ENCODE results near the gene SPEF1.
"Not testable (repeated sequence)": the region's sequence is repeated elsewhere in the genome, so short reads cannot be mapped to it uniquely, and the experiment has no call there.

Gene SPEF1, protein sequence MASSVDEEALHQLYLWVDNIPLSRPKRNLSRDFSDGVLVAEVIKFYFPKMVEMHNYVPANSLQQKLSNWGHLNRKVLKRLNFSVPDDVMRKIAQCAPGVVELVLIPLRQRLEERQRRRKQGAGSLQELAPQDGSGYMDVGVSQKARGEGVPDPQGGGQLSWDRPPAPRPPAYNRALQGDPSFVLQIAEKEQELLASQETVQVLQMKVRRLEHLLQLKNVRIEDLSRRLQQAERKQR

GRCh38 chr20:3781153-3781910, at the start of gene SPEF1:
Gene SPEF1, minus strand, starts transcription at chr20:3781448. Its CDS starts 161 bp downstream, at chr20:3781287.
- no peak for DNase-seq (ENCODE audit: low read depth)

- not testable (repeated sequence) for DNase-seq (ENCODE audit: low read depth)
Observed at GRCh38 chr20:3829891-3830290, 48.6 kb upstream of the SPEF1 start.

GRCh38 chr20:3828798-3829197, 47.5 kb upstream of the SPEF1 start:
- no peak for DNase-seq (ENCODE audit: low read depth)

DNA sequence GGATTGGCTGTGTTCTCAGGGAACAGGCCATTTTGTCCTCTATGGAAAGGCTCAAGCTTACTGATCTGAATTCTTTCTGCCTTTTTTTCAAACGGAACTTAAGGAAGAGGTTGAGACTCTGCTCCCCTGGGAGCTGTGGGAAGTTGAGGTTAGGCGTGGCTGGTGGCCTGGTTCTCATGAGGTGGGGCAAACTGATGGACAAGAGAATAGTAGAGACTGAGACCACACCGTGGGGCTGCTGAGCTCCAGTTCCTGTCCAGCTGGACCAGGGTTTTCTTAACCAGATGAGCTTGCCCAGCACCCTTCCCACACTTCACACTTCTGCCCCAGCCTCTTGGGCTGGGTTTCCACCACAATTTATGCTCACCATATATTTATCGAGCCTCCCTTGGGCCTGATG, 45.2 kb upstream of the SPEF1 start:
- no peak for DNase-seq (ENCODE audit: low read depth)

DNA sequence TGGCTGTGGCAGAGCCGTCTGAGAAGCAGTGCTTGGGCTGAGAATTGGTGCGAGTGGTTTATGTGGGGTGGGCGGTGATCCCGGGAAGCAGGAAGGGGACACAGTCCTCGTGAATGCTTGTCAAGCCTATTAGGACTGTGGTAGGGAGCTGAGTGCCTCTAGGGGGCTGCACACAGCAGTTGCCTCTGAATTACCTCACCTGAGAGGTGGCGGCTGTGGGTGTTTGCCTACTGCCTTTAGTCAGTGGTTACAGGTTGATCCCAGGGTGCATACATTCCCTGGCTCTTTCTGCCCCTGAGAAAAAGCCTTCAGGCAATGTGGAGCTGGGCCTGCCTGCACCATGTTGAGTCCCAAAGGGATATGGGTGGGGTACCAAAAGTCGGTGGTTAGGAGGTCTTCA, 44.3 kb upstream of the SPEF1 start:
- DNase-seq (ENCODE audit: low read depth) = no peak

GRCh38 chr20:3823881-3824280, 42.6 kb upstream of the SPEF1 start:
- no peak for DNase-seq (ENCODE audit: low read depth)

DNA sequence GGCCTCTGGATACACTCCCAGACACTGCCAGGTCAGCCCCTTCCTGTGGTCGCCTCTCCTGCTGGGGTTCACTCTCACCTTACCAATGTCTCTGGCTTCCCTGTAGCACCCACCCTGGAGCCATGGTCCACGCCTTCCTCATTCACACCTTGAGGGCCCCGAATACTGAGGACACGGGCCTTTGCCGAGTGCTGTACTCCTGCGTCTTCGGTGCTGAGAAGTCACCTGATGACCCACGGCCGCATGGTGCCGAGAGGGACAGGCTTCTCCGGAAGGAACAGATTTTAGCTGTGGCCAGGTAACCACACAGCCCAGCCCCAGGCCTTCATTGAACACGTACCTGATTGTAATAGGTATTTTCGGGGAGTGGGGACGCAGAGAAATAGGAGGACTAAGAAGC, 40.7 kb upstream of the SPEF1 start:
- DNase-seq (ENCODE audit: low read depth) = no peak

DNA sequence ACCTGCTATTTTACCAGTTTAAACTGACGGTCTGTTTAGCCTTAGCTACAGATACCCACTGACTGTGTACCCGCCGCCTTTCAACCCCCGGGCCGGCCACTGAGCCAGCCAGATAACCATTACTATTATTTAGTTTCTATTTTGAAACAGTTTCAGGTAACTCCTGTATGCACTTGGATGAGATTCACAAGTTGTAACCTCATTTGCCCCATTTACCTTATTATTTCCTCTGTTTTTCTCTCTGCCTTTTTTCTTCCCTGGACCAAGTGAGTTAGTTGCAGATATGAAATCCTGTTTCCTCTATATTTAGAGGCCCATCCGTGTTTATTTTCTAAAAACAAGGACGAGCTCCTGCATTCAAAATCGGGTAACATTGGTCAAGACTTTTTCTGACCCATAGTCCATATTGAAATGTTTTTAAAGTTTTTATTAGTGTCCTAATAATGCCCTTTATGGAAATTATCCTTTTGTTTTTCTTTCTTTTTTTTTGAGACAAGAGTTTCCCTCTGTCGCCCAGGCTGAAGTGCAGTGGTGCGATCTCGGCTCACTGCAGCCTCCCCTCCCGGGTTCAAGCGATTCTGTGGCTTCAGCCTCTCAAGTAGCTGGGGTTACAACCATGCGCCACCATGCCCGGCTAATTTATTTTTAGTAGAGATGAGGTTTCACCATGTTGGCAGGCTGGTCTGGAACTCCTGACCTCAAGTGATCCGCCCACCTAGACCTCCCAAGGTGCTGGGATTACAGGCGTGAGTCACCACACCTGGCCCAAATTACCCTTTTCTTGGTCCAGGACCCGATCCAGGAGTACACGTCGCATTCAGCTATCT, 39.9 kb upstream of the SPEF1 start:
- DNase-seq (ENCODE audit: low read depth) = no peak

GRCh38 chr20:3820048-3820900, 39.0 kb upstream of the SPEF1 start, which contains the start of gene AP5S1:
Gene AP5S1, plus strand, starts transcription at chr20:3820547. Its CDS starts 1,571 bp downstream, at chr20:3822118.
- DNase-seq (ENCODE audit: low read depth) = peak; percentile 82

GRCh38 chr20:3819411-3820047, 38.3 kb upstream of the SPEF1 start:
- no peak for DNase-seq (ENCODE audit: low read depth)

- no peak for DNase-seq (ENCODE audit: low read depth)
Observed at GRCh38 chr20:3818155-3819151, 37.2 kb upstream of the SPEF1 start.

GRCh38 chr20:3815703-3816315, 34.6 kb upstream of the SPEF1 start:
- DNase-seq (ENCODE audit: low read depth) = no peak

GRCh38 chr20:3814928-3815495, 33.8 kb upstream of the SPEF1 start:
- no peak for DNase-seq (ENCODE audit: low read depth)

- no peak for DNase-seq (ENCODE audit: low read depth)
Observed at GRCh38 chr20:3813848-3814581, 32.8 kb upstream of the SPEF1 start.

GRCh38 chr20:3812975-3813847, 32.0 kb upstream of the SPEF1 start:
- DNase-seq (ENCODE audit: low read depth) = no peak

DNA sequence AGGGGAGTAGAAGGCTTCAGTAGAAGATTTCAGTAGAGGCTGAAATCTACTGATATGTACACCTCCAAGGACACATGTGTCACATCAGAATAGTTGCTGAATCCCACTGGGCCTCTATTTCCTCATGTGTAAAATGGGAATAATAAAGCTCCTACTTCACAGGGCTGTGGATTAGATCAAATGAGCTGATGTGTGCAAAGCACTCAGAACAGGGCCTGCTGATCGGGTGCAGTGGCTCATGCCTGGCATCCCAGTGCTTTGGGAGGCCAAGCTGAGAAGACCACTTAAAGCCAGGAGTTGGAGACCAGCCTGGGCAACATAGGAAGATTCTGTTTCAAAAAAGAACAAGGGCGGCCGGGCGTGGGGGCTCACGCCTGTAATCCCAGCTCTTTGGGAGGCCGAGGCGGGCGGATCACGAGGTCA, 31.0 kb upstream of the SPEF1 start:
- DNase-seq (ENCODE audit: low read depth) = no peak

DNA sequence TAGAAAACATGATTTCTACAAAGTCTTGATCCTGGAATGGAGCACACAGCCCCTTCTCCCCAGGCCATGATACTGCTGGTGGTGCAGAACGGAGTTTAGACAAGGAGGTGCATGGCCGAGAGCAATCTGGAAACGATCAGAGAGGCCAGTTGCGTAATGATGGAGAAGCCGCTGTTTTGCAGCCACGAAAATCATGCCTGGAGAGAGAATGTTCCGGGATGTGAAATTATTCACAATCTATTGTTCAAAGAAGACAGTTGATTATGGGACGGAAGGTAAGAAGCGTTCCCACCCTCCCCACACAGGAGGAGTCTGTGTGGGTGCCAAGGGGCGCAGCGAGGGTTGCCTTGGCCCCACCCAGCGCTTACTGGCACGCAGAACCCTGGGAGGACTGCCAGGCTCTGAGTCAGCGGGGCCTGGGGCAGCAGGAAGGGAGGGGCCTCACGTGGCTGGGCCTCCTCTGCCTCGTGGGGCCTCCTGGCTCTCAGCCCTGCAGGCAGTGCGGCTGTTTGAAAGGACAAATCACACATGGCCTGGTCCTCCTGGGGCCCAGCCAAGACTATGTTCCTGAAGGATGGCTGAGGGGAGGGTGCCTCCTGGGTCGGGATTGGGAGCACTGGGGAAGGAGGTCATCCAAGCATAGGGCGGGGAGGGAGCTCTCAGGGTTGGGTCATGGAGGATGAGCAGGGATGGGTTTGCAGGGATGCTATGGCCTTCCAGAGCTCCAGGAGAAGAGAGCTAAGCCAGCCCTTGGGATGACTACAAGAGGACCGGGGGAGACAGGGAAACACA, 30.4 kb upstream of the SPEF1 start:
- peak; percentile 89 for DNase-seq (ENCODE audit: low read depth)
